ENCODE results near the gene CEP104.

GRCh38 chr1:3786468-3787348 is 70.3 kb downstream of the CEP104 start:
- no peak for TF ChIP-seq CTCF (IDR thresholded peaks at IDR 0.05; ENCODE audit: low read depth, low read length, missing input control)
- TF ChIP-seq FOXA1 (IDR thresholded peaks at IDR 0.05) = no peak
- no peak for TF ChIP-seq RXRA (IDR thresholded peaks at IDR 0.05)
- no peak for TF ChIP-seq REST (IDR thresholded peaks at IDR 0.05)
- TF ChIP-seq EGR1 (IDR thresholded peaks at IDR 0.05; ENCODE audit: low read depth in 2 of 2) = no peak
- TF ChIP-seq RAD21 (IDR thresholded peaks at IDR 0.05) = no peak
- TF ChIP-seq SP1 (IDR thresholded peaks at IDR 0.05) = no peak
- no peak for TF ChIP-seq ATF3 (IDR thresholded peaks at IDR 0.05)
- no peak for TF ChIP-seq MAX (IDR thresholded peaks at IDR 0.05)
- no peak for TF ChIP-seq FOXA2 (IDR thresholded peaks at IDR 0.05)
- no peak for TF ChIP-seq YY1 (IDR thresholded peaks at IDR 0.05)
- TF ChIP-seq HNF4G (IDR thresholded peaks at IDR 0.05) = no peak
- no peak for TF ChIP-seq TAF1 (conservative IDR thresholded peaks at IDR 0.05)
- no peak for TF ChIP-seq NR2F2 (IDR thresholded peaks at IDR 0.05)

Measured in liver (tissue), 3 donors.